HL-60 (cell line): Measurements from ENCODE around the gene CALN1.

ENCODE experiments used
- DNase-seq, 2 experiments: peaks; one replicate each; pipeline ENCODE4 v3.0.0-alpha.2; 2010 to 2020; ENCODE audit warnings: low read depth in 1 of 2, low spot score in 1 of 2
- H3K27ac ChIP-seq: fragments of 250-450 bp; sonication (Bioruptor Pico); replicated peaks from 2 replicates; pipeline ENCODE4 v1.5.1; 2020; ENCODE audit warnings: mild to moderate bottlenecking, moderate library complexity
- H3K27me3 ChIP-seq: fragments of 250-450 bp; sonication (Bioruptor Pico); 2 replicates; pipeline ENCODE4 v1.5.1; 2021; ENCODE audit warnings: mild to moderate bottlenecking, moderate library complexity; ENCODE audit not compliant: insufficient read depth, poor library complexity, severe bottlenecking
- H3K4me3 ChIP-seq: replicated peaks from 2 replicates; pipeline ENCODE4 v1.5.1; 2011; ENCODE audit warnings: mild to moderate bottlenecking, control low read depth, low read length; ENCODE audit not compliant: insufficient read depth
- CTCF ChIP-seq: IDR thresholded peaks from one replicate; pipeline ENCODE4 v1.5.1; 2011; ENCODE audit warnings: low read length, control low read depth, inconsistent platforms; ENCODE audit not compliant: insufficient read depth
- GABPA ChIP-seq: IDR thresholded peaks from 2 replicates; pipeline ENCODE4 v1.6.1; 2012; ENCODE audit warnings: low read depth
- POLR2AphosphoS5 ChIP-seq: IDR thresholded peaks from 2 replicates; pipeline ENCODE4 v1.6.1; 2012; ENCODE audit warnings: low read depth
- SPI1 ChIP-seq: IDR thresholded peaks from 2 replicates; pipeline ENCODE4 v1.6.1; 2012; ENCODE audit warnings: low read depth, mild to moderate bottlenecking, borderline replicate concordance
- TF ChIP-seq, protein P1 (sequence below): IDR thresholded peaks from 2 replicates; pipeline ENCODE4 v1.6.1; 2012; ENCODE audit warnings: low read depth; ENCODE audit not compliant: insufficient replicate concordance

Gene CALN1

GRCh38 chr7:71911051-71911450, 501.1 kb downstream of the CALN1 start:
- TF ChIP-seq, protein P1, sequence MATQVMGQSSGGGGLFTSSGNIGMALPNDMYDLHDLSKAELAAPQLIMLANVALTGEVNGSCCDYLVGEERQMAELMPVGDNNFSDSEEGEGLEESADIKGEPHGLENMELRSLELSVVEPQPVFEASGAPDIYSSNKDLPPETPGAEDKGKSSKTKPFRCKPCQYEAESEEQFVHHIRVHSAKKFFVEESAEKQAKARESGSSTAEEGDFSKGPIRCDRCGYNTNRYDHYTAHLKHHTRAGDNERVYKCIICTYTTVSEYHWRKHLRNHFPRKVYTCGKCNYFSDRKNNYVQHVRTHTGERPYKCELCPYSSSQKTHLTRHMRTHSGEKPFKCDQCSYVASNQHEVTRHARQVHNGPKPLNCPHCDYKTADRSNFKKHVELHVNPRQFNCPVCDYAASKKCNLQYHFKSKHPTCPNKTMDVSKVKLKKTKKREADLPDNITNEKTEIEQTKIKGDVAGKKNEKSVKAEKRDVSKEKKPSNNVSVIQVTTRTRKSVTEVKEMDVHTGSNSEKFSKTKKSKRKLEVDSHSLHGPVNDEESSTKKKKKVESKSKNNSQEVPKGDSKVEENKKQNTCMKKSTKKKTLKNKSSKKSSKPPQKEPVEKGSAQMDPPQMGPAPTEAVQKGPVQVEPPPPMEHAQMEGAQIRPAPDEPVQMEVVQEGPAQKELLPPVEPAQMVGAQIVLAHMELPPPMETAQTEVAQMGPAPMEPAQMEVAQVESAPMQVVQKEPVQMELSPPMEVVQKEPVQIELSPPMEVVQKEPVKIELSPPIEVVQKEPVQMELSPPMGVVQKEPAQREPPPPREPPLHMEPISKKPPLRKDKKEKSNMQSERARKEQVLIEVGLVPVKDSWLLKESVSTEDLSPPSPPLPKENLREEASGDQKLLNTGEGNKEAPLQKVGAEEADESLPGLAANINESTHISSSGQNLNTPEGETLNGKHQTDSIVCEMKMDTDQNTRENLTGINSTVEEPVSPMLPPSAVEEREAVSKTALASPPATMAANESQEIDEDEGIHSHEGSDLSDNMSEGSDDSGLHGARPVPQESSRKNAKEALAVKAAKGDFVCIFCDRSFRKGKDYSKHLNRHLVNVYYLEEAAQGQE = no peak
- no peak for TF ChIP-seq SPI1
- Histone ChIP-seq H3K27ac (no peak overlapping the region), H3K27me3 (no peaks in the 10 kb centered on the region), H3K4me3 (no peak overlapping the region)
- no peak for DNase-seq

GRCh38 chr7:71905821-71906220, 506.3 kb downstream of the CALN1 start:
- TF ChIP-seq CTCF (no peak), SPI1 (no peak), POLR2AphosphoS5 (no peak), GABPA (no peak)
- TF ChIP-seq, protein P1 = no peak
- DNase-seq = no peak
- Histone ChIP-seq H3K4me3 (no peak overlapping the region), H3K27me3 (no peaks in the 10 kb centered on the region), H3K27ac (no peak overlapping the region)

DNA sequence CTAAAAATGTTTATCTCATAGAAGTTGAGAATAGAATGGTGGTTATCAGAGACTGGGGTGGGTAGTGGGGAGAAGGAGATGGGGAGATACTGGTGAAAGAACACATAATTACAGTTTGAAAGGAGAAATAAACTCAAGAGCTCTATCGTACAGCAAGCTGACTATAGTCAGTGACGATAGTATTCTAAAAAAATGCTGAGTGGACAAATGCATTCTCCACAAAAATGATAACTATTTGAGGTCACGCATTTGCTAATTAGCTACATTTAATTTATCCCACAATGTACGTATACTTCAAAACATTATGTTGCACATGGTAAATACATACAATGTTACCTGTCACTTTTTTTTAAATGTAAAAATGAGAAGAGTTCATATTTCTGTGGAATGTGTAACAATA, 507.7 kb downstream of the CALN1 start:
- no peaks in the 10 kb centered on the region for H3K27me3 ChIP-seq
- DNase-seq = no peak
- no peak overlapping the region for H3K27ac ChIP-seq
- TF ChIP-seq POLR2AphosphoS5 (no peak), CTCF (no peak), SPI1 (no peak), GABPA (no peak)
- TF ChIP-seq, protein P1 = no peak
- H3K4me3 ChIP-seq = no peak overlapping the region

DNA sequence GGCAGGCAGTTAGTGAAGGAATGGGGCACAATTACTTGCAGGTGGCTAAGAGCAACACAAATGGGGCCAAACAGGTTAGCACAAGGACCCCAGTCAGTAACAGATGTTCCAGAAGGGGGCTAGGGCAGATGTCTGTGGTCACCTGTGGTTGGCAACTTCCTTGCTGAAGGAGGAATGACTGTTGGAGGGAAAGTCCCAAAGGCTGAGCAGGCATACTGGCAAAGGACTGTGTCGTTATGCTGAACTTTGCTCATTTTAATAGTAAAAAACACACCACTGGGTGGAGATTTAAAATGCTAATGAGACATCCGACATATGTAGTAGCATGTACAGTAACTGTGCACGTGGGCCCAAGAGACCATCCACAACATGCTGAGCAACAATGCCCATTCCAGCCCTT, 511.6 kb downstream of the CALN1 start:
- no peak for DNase-seq
- Histone ChIP-seq H3K4me3 (no peak overlapping the region), H3K27me3 (no peaks in the 10 kb centered on the region), H3K27ac (no peak overlapping the region)
- TF ChIP-seq POLR2AphosphoS5 (no peak), SPI1 (no peak), CTCF (no peak), GABPA (no peak)
- TF ChIP-seq, protein P1 = no peak
